Left ventricle myocardium inferior (tissue), 1 donor: ENCODE results near the gene AMY1A. TPM values are rescaled to one million over a fixed set of nuclear protein-coding genes. Genes with fewer than 3 reads are reported as not detected.
"Not testable (repeated sequence)": the region's sequence is repeated elsewhere in the genome, so short reads cannot be mapped to it uniquely, and the experiment has no call there.

Source experiments
- DNase-seq: peaks from one replicate; pipeline ENCODE4 v3.0.0-alpha.2; 2020
- H3K27ac ChIP-seq: fragments of 200-600 bp; replicated peaks from 2 replicates; pipeline ENCODE4 v1.8.0; 2021
- H3K27me3 ChIP-seq: fragments of 200-600 bp; 2 replicates; pipeline ENCODE4 v1.8.0; 2021; ENCODE audit warnings: low read depth
- H3K36me3 ChIP-seq: fragments of 200-600 bp; 2 replicates; pipeline ENCODE4 v1.8.0; 2021
- H3K4me1 ChIP-seq: fragments of 200-600 bp; 2 replicates; pipeline ENCODE4 v1.8.0; 2021
- H3K4me3 ChIP-seq: fragments of 200-600 bp; 2 replicates; pipeline ENCODE4 v1.8.0; 2021; ENCODE audit warnings: mild to moderate bottlenecking, moderate library complexity
- H3K9me3 ChIP-seq: fragments of 200-600 bp; replicated peaks from 2 replicates; pipeline ENCODE4 v1.8.0; 2021
- intact Hi-C: fragments of 100-400 bp; cut with micrococcal nuclease; formaldehyde crosslinking; loops from one replicate; pipeline ENCODE4 v1.11.0; 2022
- long read RNA-seq: library from polyadenylated mRNA; unstranded; transcript quantifications from one replicate; pipeline ENCODE4 v2.0.0, GENCODE V29; 2021
- total RNA-seq: library from RNA; stranded (reverse); fragmentation: NEBNext Ultra II Directional; extraction: Animal tissue kit (Norgen Biotek cat#: 25700); gene quantifications from one replicate; pipeline ENCODE4 v1.2.1, GENCODE V29; 2021
- TF ChIP-seq, protein P1 (sequence below): fragments of 200-600 bp; IDR thresholded peaks from 2 replicates; pipeline ENCODE4 v1.8.0; 2021; ENCODE audit warnings: antibody characterized with exemption, mild to moderate bottlenecking, borderline replicate concordance
- donor health status: DM: no; HTN: yes; CAD: no; lungs with severe emphysema.

Gene AMY1A
- total RNA-seq = not detected
- long read RNA-seq = 0 reads

DNA sequence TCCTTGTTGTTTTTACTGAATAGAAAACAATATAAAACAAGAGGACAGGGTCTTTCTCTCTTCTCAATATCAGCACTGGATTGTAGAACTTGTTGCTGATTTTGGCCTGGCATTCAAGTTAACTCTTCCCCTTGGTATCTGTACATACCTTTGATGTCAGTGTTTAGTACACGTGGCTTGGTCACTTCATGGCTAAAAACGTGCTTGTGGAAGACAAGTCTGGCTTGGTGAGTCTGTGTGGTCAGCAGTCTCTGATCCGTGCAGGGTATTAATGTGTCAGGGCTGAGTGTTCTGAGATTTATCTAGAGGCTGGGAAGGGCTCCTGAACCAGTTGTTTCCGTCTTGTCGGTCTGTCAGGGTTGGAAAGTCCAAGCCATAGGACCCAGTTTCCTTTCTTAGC lies at the start of gene AMY1A:
TSS of gene AMY1A (plus strand) at position 301 of the 400 bp plus-strand sequence. CDS start 571 bp downstream, outside the sequence.
- intact Hi-C loops, H3K27me3 ChIP-seq, DNase-seq, H3K36me3 ChIP-seq, H3K4me3 ChIP-seq, H3K27ac ChIP-seq, H3K9me3 ChIP-seq, H3K4me1 ChIP-seq: not testable (repeated sequence)

DNA sequence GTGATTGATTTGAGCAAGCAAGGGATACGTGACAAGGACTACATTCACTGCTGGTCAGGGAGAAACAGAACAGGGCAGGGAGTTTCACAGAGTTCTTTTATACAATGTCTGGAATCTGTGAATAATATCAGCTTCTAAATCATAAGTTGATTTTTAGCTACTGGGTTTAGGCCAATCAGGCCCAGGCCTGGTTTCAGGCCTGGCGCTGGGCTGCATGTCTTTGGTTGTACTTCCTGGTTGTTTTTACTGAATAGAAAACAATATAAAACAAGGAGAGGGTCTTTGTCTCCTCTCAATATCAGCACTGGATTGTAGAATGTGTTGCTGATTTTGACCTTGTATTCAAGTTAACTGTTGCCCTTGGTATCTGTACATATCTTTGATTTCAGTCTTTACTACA lies 39.2 kb upstream of the AMY1A start:
- Histone ChIP-seq H3K27me3 (no peaks in the 10 kb centered on the region), H3K9me3 (no peaks in the 10 kb centered on the region), H3K36me3 (no peaks in the 10 kb centered on the region), H3K27ac (no peak overlapping the region), H3K4me1 (no peaks in the 10 kb centered on the region), H3K4me3 (no peak overlapping the region)
- intact Hi-C loops = no loop called here
- no peak for DNase-seq
- TF ChIP-seq, protein P1, sequence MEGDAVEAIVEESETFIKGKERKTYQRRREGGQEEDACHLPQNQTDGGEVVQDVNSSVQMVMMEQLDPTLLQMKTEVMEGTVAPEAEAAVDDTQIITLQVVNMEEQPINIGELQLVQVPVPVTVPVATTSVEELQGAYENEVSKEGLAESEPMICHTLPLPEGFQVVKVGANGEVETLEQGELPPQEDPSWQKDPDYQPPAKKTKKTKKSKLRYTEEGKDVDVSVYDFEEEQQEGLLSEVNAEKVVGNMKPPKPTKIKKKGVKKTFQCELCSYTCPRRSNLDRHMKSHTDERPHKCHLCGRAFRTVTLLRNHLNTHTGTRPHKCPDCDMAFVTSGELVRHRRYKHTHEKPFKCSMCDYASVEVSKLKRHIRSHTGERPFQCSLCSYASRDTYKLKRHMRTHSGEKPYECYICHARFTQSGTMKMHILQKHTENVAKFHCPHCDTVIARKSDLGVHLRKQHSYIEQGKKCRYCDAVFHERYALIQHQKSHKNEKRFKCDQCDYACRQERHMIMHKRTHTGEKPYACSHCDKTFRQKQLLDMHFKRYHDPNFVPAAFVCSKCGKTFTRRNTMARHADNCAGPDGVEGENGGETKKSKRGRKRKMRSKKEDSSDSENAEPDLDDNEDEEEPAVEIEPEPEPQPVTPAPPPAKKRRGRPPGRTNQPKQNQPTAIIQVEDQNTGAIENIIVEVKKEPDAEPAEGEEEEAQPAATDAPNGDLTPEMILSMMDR = no peak

DNA sequence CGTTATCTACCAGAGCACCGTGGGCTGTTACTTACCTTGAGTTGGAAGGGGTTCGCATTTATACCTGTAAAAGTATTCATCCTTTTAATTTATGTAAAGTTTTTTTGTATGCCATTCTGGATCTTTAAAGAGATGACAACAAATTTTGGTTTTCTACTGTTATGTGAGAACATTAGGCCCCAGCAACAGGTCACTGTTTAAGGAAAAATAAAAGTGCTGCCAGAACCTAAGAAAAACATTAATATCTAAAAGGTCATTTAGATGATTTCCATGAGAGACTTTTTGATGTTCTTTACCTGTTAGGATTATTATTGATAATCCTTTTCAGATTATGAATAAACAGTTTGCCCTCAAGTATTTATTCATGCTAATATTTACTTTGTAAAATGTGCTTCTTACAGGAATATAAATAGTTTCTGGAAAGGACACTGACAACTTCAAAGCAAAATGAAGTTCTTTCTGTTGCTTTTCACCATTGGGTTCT lies 38.5 kb upstream of the AMY1A start, which contains the start of gene AMY2A:
TSS of gene AMY2A (plus strand) at position 434 of the 484 bp plus-strand sequence. CDS start at position 448, 14 bp downstream.
- H3K36me3 ChIP-seq, H3K27ac ChIP-seq, H3K27me3 ChIP-seq, H3K9me3 ChIP-seq, H3K4me3 ChIP-seq, DNase-seq, H3K4me1 ChIP-seq, intact Hi-C loops: not testable (repeated sequence)

DNA sequence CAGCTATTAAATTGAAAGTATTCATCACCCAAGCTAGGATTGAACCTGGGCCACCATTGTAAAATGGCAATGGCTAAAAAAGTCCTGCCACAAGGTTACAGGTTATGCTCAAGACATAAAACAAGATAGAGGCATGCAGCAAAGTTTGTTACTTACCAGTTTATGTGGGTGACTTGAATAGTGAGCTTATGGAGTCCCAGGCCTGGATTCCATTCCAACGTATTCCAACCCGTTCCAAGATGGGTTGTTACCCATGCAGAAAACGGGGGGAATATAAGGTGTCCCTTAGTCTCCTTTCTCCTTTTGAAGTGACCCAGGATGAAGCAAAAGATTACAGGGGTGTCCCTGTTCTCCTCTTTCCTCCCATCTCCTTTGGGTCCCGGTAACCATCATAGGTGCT lies 28.1 kb upstream of the AMY1A start:
- intact Hi-C loops, H3K27me3 ChIP-seq: not testable (repeated sequence)

DNA sequence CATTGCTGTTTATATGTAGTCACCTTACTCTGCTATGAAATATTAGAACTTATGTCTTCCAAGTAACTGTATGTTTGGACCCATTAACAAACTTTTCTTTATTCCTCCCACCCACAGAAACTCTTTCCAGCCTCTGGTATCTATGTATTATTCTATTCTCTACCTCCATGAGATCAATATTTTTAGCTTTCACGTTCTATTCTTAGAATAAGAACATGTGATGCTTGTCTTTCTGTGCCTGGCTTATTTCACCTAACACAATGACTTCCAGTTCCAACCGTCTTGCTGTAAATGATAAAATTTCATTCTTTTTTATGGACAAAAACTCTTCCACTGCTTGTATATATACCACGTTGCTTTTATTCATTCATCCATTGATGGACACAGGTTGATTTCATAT lies 14.4 kb upstream of the AMY1A start:
- H3K9me3 ChIP-seq, H3K27ac ChIP-seq, H3K4me3 ChIP-seq, H3K27me3 ChIP-seq, intact Hi-C loops, H3K4me1 ChIP-seq, DNase-seq, H3K36me3 ChIP-seq: not testable (repeated sequence)

More for the DNA sequence above, 28.1 kb upstream of the AMY1A start:
- not testable (repeated sequence) for H3K27ac ChIP-seq, H3K4me3 ChIP-seq, H3K9me3 ChIP-seq, H3K36me3 ChIP-seq, H3K4me1 ChIP-seq, DNase-seq

DNA sequence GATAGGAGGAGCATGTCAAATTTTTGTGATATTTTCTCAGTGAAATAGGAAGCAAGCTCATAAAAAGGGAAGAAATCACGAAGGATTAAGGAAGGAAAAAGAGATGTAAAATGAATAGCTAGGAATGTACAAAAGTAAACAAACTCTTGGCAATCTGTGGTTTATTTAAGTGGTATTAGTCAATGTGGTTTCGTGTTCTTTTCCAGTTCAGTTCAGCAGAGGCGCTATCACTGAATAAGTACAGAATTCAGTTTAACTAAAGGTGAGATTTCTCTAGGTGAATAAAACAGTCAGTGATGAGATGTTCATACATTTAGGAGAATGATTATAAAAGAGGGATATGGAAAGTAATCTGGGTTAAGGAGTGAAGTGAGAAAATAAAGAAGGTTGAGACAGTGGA lies 11.7 kb upstream of the AMY1A start:
- intact Hi-C loops, DNase-seq, H3K36me3 ChIP-seq, H3K27ac ChIP-seq, H3K9me3 ChIP-seq, H3K4me3 ChIP-seq, H3K4me1 ChIP-seq, H3K27me3 ChIP-seq: not testable (repeated sequence)

DNA sequence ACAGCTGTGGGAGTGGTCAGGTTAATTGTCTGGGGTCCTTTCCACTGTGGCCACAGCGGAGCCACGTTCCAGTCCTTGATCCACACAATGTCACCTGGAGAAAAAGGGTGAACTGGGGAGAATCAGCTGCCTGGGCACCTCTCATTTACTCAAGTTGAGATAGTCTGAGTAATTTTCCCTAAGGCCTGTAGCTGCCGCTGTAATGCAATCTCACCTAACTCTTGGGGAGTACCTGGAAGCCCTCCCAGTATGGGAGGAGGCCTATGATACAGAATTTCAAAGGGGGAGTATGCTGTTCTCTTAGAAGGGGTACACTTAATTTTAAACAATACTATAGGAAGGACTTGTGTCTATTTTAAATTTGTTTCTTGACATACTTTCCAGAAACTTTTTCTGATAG lies 5.3 kb upstream of the AMY1A start:
- H3K4me3 ChIP-seq, H3K9me3 ChIP-seq, intact Hi-C loops, H3K36me3 ChIP-seq, H3K4me1 ChIP-seq, H3K27me3 ChIP-seq, H3K27ac ChIP-seq, DNase-seq: not testable (repeated sequence)

DNA sequence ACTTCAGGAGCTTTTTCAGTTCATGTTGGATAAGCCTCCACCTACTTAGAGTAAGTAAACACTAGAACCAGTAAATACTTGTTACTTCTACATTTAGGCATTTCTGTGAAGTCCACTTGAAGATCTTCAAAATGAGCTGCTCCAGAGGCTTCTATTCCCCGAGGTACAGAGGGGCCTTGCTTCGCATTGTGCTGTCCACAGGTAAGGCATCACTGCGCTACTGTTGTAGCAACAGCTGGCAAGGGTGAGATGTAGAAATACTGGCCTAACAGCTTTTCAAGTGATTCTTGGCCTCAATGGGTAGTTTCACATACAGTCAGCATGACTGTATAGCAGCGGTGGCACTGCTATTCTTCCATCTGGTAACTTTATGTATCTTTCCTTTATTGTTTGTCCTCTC lies 4.7 kb upstream of the AMY1A start:
- DNase-seq, H3K4me3 ChIP-seq, H3K36me3 ChIP-seq, H3K27ac ChIP-seq, H3K9me3 ChIP-seq, H3K4me1 ChIP-seq, intact Hi-C loops, H3K27me3 ChIP-seq: not testable (repeated sequence)

DNA sequence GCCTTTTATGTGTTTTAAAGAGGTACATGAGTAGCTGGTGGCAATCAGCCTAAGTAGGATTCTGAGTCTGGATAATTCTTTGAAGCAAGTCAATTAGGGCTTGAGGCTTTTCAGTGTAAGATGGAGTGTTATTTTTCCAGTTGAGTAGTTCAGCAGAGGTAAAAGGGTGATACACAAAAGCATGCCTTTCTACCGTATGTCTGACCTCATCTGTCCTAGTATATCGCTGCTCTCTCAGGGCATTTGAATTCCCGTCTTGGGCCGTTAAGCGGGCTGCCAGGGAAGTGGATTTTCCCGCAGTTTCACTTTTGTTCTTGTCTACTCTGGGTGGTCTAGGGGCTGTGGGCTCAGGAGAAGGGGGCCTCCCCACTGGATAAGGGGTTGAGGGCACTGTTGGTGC lies 1.4 kb upstream of the AMY1A start:
- H3K36me3 ChIP-seq, H3K4me1 ChIP-seq, intact Hi-C loops, H3K27ac ChIP-seq, H3K9me3 ChIP-seq, H3K4me3 ChIP-seq, DNase-seq, H3K27me3 ChIP-seq: not testable (repeated sequence)

DNA sequence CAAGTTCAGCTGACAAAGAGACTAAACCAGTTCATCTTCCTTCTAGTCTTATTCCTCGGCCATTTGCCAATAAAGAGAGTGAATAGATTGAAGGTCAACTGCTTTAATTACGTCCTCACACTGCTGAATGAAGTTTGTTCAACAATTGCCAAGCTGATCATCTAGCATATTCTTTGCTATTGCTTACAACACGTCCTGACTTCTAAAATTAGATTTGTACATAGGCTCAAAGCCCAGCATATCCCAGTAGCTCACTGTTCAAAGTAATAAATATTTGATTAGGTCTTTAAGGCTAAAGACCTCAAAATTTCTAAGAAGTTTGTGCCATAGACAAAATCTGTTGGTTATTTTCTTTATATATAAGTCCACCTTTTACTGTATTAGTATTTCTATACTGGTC lies 20.8 kb downstream of the AMY1A start:
- H3K4me1 ChIP-seq, intact Hi-C loops, DNase-seq, H3K27me3 ChIP-seq, H3K27ac ChIP-seq, H3K36me3 ChIP-seq, H3K9me3 ChIP-seq, H3K4me3 ChIP-seq: not testable (repeated sequence)

DNA sequence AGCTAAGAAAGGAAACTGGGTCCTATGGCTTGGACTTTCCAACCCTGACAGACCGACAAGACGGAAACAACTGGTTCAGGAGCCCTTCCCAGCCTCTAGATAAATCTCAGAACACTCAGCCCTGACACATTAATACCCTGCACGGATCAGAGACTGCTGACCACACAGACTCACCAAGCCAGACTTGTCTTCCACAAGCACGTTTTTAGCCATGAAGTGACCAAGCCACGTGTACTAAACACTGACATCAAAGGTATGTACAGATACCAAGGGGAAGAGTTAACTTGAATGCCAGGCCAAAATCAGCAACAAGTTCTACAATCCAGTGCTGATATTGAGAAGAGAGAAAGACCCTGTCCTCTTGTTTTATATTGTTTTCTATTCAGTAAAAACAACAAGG lies 40.5 kb downstream of the AMY1A start, which contains the start of gene AMY1B:
TSS of gene AMY1B (minus strand) at position 101 of the 400 bp plus-strand sequence. CDS start 571 bp downstream, outside the sequence.
- H3K36me3 ChIP-seq, H3K4me1 ChIP-seq, H3K4me3 ChIP-seq, H3K27me3 ChIP-seq, DNase-seq, intact Hi-C loops, H3K9me3 ChIP-seq, H3K27ac ChIP-seq: not testable (repeated sequence)

DNA sequence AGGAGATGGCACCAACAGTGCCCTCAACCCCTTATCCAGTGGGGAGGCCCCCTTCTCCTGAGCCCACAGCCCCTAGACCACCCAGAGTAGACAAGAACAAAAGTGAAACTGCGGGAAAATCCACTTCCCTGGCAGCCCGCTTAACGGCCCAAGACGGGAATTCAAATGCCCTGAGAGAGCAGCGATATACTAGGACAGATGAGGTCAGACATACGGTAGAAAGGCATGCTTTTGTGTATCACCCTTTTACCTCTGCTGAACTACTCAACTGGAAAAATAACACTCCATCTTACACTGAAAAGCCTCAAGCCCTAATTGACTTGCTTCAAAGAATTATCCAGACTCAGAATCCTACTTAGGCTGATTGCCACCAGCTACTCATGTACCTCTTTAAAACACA lies 41.9 kb downstream of the AMY1A start:
- DNase-seq, H3K27ac ChIP-seq, intact Hi-C loops, H3K4me3 ChIP-seq, H3K4me1 ChIP-seq, H3K27me3 ChIP-seq, H3K36me3 ChIP-seq, H3K9me3 ChIP-seq: not testable (repeated sequence)

DNA sequence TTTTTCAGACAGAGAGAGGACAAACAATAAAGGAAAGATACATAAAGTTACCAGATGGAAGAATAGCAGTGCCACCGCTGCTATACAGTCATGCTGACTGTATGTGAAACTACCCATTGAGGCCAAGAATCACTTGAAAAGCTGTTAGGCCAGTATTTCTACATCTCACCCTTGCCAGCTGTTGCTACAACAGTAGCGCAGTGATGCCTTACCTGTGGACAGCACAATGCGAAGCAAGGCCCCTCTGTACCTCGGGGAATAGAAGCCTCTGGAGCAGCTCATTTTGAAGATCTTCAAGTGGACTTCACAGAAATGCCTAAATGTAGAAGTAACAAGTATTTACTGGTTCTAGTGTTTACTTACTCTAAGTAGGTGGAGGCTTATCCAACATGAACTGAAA lies 45.1 kb downstream of the AMY1A start:
- H3K4me3 ChIP-seq, H3K9me3 ChIP-seq, H3K4me1 ChIP-seq, H3K36me3 ChIP-seq, H3K27ac ChIP-seq, H3K27me3 ChIP-seq, DNase-seq, intact Hi-C loops: not testable (repeated sequence)

DNA sequence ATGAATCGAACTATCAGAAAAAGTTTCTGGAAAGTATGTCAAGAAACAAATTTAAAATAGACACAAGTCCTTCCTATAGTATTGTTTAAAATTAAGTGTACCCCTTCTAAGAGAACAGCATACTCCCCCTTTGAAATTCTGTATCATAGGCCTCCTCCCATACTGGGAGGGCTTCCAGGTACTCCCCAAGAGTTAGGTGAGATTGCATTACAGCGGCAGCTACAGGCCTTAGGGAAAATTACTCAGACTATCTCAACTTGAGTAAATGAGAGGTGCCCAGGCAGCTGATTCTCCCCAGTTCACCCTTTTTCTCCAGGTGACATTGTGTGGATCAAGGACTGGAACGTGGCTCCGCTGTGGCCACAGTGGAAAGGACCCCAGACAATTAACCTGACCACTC lies 45.7 kb downstream of the AMY1A start:
- intact Hi-C loops = not testable (repeated sequence)

More for the DNA sequence above, 45.7 kb downstream of the AMY1A start:
- H3K27ac ChIP-seq, H3K4me3 ChIP-seq, H3K4me1 ChIP-seq, H3K27me3 ChIP-seq, H3K36me3 ChIP-seq, H3K9me3 ChIP-seq, DNase-seq: not testable (repeated sequence)
